ENCODE measurements around the gene NTN3. TPM values are rescaled to one million over a fixed set of nuclear protein-coding genes. Genes with fewer than 3 reads are reported as not detected.

The NTN3 gene
- total and polyA plus RNA-seq, 2 of the 8 experiments (the other 6 are each of a cell fraction or from before 2014, with no cell fraction given) = 0.30 to 0.34 TPM

DNA sequence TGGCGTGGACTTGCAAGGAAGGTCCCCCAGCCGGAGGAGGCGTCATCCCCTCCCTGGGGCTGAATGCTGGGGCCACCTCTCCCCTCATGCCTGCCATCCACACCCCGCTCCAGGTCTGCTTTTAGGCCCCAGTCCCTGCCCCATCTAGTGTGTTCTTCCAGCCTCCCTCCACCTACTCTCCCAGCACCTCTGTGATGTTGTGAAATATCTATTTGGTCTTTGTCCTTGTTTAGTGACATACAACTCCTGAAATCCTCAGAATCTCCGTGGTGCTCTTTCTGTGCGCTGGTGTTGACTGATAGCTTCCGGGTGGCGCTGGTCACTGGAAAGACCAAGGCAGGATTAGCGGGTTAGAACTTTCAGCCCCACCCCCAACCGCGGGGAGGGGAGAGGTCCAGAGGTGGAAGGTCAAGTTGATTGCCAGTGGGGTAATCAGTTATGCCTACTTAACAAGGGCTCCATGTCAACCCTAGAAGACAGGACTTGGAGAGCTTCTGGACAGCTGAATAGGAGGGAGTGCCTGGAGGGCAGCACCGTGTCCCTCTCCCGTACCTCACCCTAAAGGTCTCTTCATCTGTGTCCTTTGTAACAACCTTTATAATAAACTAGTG lies 13.9 kb downstream of the NTN3 start:
- Histone ChIP-seq H2BK12ac (ENCODE audit: low read depth, low read length) (no peak overlapping the region), H2AK5ac (ENCODE audit: low read depth, low read length) (no peak overlapping the region), H3K36me3 (ENCODE audit: control insufficient read depth in 2 of 4, insufficient read depth in 4 of 4, low read length in 3 of 4) (no peaks in the 10 kb centered on the region), H2AFZ (ENCODE audit: low read length) (no peak overlapping the region), H3K4me1 (replicated peaks in 1 of 4; ENCODE audit: control insufficient read depth in 3 of 4, insufficient read depth in 4 of 4, low read length in 3 of 4) (peaks cover 0 to 3% (median 0%) of the 10 kb centered on the region in 4 experiments; a peak in 1 of 7 replicates), H3K4me2 (ENCODE audit: insufficient read depth in 1 of 2, low read depth in 2 of 2, low read length in 2 of 2) (no peak overlapping the region), H3K18ac (ENCODE audit: extremely low read depth, low read length) (no peak overlapping the region), H4K8ac (ENCODE audit: extremely low read depth, insufficient read depth, low read length) (no peak overlapping the region), H4K20me1 (replicated peaks in 1 of 2; ENCODE audit: control insufficient read depth in 1 of 2, insufficient read depth in 2 of 2, low read length in 2 of 2) (peaks cover 2 to 9% of the 10 kb centered on the region in 2 experiments), H3K9me3 (ENCODE audit: insufficient read depth in 2 of 2, low read depth in 1 of 2, low read length in 1 of 2) (no peaks in the 10 kb centered on the region), H3K4me3 (ENCODE audit: extremely low read depth in 1 of 4, insufficient read depth in 2 of 4, low read depth in 3 of 4, low read length in 4 of 4) (no peak overlapping the region), H3K23me2 (ENCODE audit: low read depth, low read length) (no peaks in the 10 kb centered on the region), H2BK5ac (ENCODE audit: low read depth, low read length) (no peak overlapping the region), H3K4ac (replicated peaks; ENCODE audit: insufficient read length, low read depth, low read length) (no peak overlapping the region), H4K5ac (ENCODE audit: insufficient read length, low read depth, low read length) (no peak overlapping the region), H2BK120ac (replicated peaks; ENCODE audit: low read depth, low read length) (no peak overlapping the region), H3K14ac (ENCODE audit: insufficient read length) (no peak overlapping the region), H2BK20ac (ENCODE audit: low read length) (no peak overlapping the region), H3K9ac (replicated peaks in 1 of 4; ENCODE audit: extremely low read depth in 1 of 4, low read depth in 3 of 4, low read length in 3 of 4) (no peak overlapping the region), H3K79me1 (ENCODE audit: low read depth, low read length) (peaks cover 17% of the 10 kb centered on the region), H3K27ac (ENCODE audit: low read depth, low read length) (no peak overlapping the region), H2BK15ac (ENCODE audit: low read length) (no peak overlapping the region), H3K27me3 (replicated peaks in 1 of 4; ENCODE audit: control insufficient read depth in 3 of 4, extremely low read depth in 1 of 4, insufficient read depth in 3 of 4, low read length in 3 of 4) (no peaks in the 10 kb centered on the region; a peak in 1 of 7 replicates), H3K23ac (ENCODE audit: insufficient read length) (no peak overlapping the region), H3K79me2 (ENCODE audit: control insufficient read depth in 1 of 2, insufficient read depth in 2 of 2, low read length in 2 of 2) (peaks cover 0 to 2% of the 10 kb centered on the region in 2 experiments; a peak in 1 of 4 replicates), H4K91ac (replicated peaks; ENCODE audit: insufficient read length, low read length) (no peak overlapping the region), H3K56ac (replicated peaks; ENCODE audit: insufficient read length, low read depth, low read length) (no peak overlapping the region)
- 93% methylated on average over 13 of the region's 13 CpGs; no CpG with 5 or more reads in 1 of the 2 experiments for WGBS, 2 experiments (ENCODE audit: extremely low coverage in 1 of 2, insufficient coverage in 1 of 2, insufficient read length in 1 of 2, insufficient replicate concordance in 2 of 2, low coverage in 1 of 2, low lambda C conversion rate in 2 of 2, missing lambda C conversion rate in 1 of 2)
- FAIRE-seq (no peak), DNase-seq (ENCODE audit: low read depth in 1 of 2, low spot score in 2 of 2) (no peak)
- ChIA-PET POLR2A (ENCODE audit: partially characterized antibody) (interaction anchor here (0.9 to 1.7 kb wide), 4 partner anchors 9 to 34 kb away, joined by 3 to 4 read pairs (median 4); partner anchors contain the start of genes AMDHD2, NTN3 and TEDC2), CTCF (ENCODE audit: partially characterized antibody) (interaction anchor here (0.7 to 3.6 kb wide), 7 partner anchors 16 to 345 kb away, joined by 3 to 32 read pairs (median 3); partner anchors contain the start of gene ATP6V0C)
- TF ChIP-seq MAX (IDR thresholded peaks at IDR 0.05) = no peak
- no peak for TF ChIP-seq PHF8 (conservative IDR thresholded peaks at IDR 0.05; ENCODE audit: low read depth, low read length)
- TF ChIP-seq EZH2 (IDR thresholded peaks at IDR 0.05; ENCODE audit: low read depth, low read length, severe bottlenecking) = no peak
- TF ChIP-seq RNF2 (IDR thresholded peaks at IDR 0.05; ENCODE audit: borderline replicate concordance, low read depth, low read length, missing control alignments, poor library complexity, severe bottlenecking) = no peak
- no peak for TF ChIP-seq USF2 (IDR thresholded peaks at IDR 0.05; ENCODE audit: low read length)
- TF ChIP-seq, protein P1, sequence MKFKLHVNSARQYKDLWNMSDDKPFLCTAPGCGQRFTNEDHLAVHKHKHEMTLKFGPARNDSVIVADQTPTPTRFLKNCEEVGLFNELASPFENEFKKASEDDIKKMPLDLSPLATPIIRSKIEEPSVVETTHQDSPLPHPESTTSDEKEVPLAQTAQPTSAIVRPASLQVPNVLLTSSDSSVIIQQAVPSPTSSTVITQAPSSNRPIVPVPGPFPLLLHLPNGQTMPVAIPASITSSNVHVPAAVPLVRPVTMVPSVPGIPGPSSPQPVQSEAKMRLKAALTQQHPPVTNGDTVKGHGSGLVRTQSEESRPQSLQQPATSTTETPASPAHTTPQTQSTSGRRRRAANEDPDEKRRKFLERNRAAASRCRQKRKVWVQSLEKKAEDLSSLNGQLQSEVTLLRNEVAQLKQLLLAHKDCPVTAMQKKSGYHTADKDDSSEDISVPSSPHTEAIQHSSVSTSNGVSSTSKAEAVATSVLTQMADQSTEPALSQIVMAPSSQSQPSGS (IDR thresholded peaks at IDR 0.05; ENCODE audit: low read length) = no peak
- TF ChIP-seq POU5F1 (IDR thresholded peaks at IDR 0.05; ENCODE audit: low read depth, low read length) = no peak
- no peak for TF ChIP-seq SIX5 (IDR thresholded peaks at IDR 0.05; ENCODE audit: low read depth, low read length)
- no peak for TF ChIP-seq TBP (IDR thresholded peaks at IDR 0.05; ENCODE audit: low read depth, low read length)
